Measurements from ENCODE around the gene ACADSB.

The ACADSB gene

DNA sequence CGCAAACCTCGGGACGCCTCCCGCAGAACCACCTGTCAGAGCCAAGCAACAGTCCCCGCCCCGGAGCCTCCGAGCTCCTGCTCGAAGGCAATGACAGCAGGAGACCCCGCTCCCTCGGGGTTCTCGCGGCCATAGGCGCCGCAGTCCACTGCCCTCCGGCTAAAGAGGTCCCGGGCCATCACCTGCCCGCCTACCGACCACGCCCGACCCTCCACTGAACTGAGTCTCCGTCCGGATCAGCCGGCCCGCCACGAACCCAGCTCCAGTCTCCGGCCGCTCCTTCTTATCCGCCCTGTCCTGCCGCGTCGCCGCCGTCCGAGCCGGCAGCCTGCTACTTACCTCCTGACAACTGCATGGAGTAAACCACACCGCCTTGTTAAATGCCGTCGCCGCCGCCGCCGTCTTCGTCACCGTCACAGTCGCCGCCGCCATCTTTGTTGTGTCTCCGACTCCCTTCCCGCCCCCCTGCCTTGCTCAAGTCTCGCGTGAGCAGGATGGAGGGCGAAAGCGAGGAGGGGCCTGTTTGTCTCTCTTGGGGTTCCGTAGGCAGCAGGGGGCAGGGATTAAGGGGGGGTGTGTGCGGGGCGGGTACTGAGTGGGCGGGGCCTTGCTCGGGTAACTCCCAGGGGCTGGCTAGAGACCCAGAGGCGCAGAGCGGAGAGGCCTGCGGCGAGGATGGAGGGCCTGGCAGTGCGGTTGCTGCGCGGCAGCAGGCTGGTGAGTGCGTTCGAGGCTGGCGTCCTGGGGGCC is at the start of gene ACADSB, which contains the start of gene IKZF5:
ACADSB (plus strand) TSS at position 652 of the 750 bp plus-strand sequence; CDS start at position 676, 24 bp downstream.
IKZF5 (minus strand) TSS at position 441 of the 750 bp plus-strand sequence. CDS start 10,170 bp downstream, outside the sequence.
- peak; percentile 84 for DNase-seq

DNA sequence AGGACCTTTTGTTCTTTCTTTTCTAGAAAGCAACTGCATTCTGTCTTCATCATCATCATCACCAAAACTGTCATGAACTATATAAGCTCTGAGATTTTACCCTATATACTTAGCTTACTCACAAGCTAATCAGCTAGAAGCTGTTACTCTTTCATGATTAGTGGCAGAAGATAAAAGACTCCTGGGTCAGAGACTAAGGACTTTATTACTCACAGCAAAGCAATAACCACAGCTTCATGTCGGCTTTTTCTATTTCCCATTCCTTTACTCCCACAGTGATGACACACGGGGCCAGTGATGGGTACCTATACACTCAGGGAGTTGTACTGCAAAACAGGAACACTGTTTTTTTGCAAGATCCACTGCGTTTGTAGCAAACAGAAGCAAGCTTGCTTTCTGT is 46.4 kb upstream of the ACADSB start:
- no peak for DNase-seq

DNA sequence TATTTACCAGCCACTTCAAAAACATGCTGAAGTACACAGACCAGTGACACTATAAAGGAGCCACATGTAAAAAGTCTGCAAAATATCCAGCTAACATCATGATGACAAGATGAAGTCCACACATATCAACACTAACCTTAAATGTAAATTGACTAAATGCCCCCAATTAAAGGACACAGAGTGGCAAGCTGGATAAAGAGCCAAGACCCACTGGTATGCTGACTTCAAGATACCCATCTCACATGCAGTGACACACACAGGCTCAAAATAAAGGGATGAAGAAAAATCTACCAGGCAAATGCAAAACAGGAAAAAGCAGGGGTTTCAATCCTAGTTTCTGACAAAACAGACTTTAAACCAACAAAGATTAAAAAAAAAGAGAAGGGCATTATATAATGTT is 41.9 kb upstream of the ACADSB start:
- no peak for DNase-seq

DNA sequence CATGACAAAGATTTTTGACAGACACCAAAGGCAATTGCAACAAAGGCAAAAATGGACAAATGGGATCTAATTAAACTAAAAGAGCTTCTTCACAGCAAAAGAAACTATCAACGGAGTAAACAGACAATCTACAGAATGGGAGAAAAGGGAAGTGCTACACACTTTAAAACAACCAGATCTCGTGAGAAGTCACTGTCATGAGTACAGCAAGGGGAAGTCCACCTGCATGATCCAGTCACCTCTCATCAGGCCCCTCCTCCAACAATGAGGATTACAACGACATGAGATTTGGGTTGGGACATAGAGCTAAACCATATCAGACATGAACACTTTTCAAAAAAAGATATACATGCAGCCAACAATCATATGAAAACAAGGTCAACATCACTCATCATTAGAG is 40.1 kb upstream of the ACADSB start:
- DNase-seq: no peak

DNA sequence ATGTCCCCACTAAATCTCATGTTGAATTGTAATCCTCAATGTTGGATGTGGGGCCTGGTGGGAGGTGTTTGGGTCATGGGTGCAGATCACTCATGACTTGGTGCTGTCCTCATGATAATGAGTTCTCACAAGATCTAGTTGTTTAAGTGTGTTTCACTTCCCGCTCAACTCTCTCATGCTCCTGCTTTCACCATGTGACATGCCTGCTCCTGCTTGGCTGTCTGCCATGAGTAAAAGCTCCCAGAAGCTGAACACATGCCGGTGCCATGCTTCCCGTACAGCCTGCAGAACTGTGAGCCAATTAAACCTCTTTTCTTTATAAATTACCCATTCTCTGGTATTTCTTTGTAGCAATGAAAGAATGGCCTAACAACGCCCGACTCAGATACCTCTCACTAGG is 34.8 kb upstream of the ACADSB start:
- no peak for DNase-seq

DNA sequence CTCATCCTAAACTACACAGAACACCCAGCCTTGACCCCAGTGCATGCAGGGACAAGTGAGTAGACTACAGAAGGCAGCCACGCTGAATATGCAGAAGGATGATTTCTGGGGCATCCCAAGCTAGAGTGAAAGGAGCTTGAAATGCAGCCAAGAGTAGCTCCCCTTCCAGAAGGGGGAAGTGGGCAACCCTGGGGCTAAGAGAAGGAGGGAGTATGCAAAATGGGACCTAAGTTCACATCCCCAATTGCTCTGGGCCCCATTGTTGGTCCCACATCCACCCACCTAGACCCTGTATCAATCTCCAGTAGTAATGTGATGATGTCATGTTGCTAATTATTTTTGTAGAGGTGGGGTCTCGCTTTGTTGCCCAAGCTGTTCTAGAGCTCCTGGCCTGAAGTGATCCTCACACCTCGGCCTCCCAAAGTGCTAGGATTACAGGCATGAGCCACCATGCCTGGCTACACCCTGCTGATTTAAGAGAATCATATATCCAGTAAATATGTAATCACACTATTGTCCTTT is 34.2 kb upstream of the ACADSB start:
- no peak for DNase-seq

DNA sequence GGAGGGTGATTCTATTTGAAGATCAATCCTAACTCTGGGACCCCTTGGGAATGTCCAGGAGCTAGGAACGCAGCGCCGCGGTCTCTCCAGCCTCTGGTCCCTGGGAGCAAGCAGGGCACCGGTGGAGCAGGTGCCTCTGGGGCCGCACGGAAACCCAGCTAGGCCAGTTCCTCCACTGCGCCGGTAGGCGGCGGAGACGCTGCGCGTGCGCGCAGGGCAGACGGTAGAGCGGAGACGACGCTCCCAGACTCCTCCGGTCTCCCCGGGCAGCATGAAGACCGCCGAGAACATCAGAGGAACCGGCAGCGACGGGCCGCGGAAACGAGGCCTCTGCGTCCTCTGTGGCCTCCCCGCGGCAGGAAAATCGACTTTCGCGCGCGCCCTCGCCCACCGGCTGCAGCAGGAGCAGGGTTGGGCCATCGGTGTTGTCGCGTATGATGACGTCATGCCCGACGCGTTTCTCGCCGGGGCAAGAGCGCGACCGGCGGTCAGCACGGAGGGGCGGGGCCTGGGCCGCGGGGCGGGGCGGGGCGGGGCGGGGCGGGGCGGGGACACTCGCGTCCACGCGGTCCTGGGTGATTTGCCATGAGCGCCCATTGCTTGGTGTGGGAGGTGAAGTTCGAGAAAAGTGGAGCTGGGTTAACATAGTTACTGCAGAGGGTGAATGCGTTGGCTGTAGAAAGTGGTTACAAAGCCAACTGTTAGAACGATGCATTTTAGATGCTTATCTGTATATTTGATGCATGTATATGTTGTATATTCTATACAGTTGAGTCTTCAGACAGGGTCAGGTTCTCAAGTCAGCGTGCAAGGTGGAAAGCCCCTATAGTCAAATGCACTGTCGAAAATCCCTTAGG is 28.4 kb upstream of the ACADSB start, which contains the start of gene PSTK:
PSTK (plus strand) TSS at position 193 of the 857 bp plus-strand sequence; CDS start at position 272, 79 bp downstream.
- DNase-seq: peak; percentile 55

DNA sequence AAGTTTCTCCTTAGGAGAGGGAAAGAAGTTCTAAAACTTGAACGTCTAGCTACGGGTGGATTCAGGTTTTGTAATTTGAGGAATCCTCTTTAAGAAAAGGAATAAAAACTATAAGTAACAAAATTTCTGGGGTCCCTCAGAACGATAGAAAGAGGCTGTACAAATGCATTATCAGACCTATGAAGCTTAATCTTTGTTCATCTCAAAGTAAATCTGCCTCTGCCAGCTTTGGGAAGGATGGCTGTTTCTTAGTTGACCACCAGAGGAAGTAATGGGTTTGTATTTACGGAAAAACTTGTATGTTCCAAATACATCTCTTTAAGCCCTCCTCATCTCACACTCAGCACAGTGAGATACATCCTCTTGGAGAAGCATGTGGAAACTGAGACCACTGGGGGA is 27.7 kb upstream of the ACADSB start:
- DNase-seq: no peak

DNA sequence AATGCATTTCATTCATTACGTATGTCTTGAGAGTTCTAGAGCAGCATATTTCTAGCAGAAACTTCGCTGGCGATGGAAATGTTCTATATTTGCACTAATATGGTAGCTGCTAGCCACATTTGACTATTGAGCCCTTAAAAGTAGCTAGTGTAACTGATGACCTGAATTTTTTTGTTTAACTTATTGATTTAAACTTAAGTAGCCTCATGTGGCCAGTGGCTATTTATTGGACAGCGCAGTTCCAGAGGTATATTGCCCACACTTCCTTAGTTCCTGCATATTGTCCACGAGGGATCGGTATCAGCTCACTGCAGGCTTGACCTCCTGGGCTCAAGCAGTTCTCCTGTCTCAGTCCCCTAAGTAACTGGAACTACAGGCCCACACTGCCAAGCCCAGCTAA is 24.9 kb upstream of the ACADSB start:
- no peak for DNase-seq

DNA sequence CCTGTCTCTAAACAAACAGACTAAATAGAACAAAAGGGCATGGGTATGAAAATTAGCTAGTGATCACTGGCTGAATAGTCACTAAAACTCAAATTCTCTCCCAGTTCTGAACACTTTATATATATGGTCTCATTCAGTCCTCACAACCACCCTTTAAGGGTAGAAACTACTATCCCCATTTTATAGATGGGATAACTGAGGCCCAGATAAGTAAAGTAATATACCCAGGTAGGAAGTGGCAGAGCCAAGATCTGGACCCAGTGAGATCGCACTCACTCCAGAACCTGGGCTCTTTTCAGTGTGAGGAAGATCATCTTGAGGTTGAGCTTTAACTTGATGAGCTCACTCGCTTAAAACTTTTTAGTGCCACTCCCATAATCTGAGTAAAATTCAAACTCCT is 24.1 kb upstream of the ACADSB start:
- no peak for DNase-seq

DNA sequence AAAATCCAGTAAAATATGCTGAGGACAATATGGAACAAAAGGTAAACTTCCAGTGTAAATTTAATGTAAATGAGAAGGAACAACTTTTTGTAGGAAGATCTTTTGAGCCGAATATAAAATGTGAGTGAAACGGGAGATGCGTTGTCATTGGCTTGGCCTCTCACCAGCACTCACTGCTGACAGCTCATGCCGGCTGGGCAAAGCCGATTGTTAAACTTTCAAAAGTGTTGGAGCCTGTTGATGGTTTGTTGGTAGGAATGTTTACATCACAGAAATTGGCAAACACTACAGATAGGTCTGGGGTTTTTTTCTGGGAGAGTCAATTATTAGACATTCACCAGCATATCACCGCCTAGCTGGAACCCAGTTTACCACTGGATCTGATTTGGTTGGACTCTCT is 22.5 kb upstream of the ACADSB start:
- no peak for DNase-seq

DNA sequence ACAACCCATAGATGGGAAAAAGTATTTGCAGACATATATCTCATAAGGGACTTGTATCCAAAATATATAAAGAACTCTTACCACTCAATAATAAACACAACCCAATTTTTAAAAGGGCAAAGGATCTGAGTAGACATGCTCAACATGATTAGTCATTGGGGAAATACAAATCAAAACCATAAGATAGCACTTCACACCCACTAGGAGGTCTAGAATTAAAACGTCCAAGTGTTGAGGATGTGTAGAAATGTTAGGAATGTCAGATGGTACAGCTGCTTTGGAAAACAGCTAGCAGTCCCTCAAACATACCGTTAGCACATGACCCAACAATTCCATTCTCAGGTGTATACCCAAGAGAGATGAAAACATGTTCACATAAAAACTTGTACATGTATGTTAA is 20.3 kb upstream of the ACADSB start:
- DNase-seq: no peak

DNA sequence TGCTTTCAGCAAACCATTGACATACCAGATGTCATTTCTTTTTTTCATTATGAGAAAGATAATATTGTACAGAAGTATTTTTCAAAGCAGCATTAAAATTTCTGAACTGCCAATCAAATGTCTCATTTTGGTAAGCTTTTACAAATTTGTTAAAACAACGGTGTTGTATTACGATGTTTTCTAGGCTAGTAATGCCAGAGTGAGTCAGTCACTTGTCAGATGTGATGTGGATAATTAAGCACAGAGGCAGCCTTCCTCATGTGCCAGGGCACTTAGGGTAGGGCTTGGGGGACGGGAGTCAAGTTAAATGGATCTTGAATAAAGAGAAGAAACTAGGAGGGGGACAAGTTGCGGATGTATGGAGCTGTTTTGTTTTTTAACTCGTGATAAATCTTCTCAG is 18.5 kb upstream of the ACADSB start:
- DNase-seq: peak; percentile 4

DNA sequence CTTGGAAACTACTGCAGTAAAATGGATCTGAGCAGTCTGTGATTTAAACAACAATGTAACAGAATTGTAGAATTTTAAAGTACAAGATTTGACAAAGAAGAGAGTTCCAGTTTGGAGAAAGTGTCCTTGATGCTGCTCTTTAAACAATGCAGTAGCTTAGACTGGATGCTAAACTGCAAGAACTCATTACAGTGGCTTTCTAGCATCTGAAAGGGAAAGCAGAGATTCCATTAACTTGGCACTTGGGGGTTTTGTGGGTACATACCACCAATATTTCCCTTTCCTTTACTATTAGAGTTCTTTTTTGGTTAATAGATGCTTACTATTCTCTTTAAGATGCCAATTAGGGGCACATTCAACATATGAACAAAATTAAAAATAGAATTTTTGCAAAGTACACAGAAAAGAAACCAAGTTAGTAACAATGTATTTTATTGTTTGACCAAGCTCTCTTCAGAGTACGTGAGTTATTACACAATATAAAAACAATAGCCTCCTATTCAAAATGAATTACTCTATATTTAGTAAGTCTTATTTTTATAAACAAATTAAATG is 16.7 kb upstream of the ACADSB start:
- no peak for DNase-seq

DNA sequence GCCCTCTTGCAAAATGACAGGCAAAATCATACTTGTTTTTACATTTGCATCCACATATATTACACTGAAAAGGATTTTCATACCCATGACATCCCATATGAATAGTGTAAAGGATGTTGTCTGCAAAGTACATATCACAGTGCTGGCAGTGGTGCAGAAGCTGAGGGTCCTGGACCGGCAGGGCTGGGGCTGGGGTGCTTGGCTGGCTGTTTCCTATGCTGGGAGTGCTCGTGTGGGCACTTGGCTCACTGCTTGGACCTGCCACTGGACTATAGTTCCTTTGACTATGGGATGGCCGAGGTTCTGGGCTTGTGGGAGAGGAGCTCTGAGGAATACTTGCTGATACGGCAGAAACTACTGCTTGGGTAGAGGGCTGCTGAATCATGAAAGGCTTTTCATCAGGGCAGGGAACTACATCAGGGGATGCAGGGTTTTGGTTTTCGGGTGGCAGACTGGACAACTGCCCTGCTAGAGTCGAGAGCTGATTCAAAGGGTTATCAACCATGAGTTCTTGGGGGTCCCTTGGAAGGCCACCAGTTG is 14.9 kb upstream of the ACADSB start:
- no peak for DNase-seq

DNA sequence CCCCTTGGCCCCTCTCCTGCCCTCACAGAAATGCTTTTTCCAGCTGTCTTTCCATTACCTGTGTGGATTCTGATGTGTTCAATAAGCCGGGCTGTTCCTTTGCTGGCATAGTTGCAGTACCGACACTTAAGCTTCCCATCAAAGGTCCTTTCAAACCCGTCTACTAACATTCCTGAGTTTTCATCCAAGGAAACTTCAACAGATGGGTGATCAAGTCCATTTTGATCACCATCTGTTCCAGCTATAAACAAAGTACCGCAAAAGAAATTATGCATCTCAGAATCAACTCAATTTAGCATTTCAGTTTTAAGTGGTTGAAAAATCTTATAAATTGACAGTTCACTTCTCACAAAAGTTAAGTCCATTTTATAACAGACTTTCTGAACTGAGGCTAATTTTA is 12.9 kb upstream of the ACADSB start:
- DNase-seq: peak; percentile 31

DNA sequence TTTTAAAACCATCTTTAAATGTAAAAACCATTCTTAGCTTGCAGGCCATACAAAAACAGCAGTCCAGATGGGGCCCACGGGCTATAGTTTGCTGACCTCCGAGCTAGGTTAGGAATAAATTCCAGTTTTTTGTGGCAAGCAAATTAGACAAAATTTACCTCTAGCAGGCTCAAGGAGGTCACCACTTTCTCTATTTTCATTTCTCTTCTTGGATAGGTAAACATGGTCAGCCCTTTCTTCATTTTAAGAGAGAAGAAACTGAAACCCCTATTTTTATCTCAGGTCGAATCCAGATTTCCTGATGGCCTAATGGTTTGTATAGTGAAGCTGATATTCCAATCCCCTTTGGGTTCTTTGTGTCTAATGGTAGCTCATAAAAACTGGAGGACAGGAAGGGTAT is 10.9 kb upstream of the ACADSB start:
- no peak for DNase-seq

DNA sequence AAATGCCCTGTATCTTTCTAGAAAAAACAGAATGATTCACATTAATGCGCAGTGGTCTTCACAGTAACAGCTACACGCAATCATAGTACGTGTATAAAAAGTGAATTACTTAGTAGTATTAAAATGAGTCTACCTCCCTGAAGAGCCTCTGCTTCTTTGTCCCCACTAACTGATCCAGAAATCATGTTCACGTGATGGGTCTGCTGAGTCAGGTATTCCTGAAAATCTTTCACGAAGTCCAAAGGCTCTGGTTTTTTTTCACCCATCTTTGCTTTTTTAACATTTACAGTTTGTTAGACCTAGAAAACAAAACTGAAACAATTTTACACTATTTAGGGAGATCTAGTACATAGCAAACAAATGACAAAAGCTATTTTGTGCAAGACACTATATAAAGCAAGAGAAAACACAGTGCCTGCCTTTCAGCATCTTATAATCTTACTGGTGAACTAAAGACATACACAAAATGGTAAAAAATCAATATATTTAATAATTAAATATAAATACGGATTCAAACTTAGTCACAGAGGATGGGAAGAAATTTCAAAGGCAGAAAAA is 10.4 kb upstream of the ACADSB start:
- DNase-seq: no peak

DNA sequence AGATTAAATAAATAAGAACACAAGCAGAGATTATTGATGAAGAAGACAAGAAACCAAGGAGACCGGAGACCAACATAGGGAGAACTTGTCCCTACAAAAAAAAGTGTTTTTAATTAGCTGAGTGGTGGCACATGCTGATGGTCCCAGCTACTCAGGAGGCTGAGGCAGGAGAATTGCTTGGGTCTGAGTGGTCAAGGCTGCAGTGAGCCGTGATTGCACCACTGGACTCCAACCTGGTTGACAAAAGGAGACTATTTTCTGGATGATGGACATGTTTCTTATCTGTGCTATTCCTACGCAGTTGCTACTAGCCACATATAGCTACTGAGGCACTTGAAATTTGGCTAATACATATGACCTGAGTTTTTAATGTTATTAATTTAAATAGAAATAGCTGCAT is 9.9 kb upstream of the ACADSB start:
- no peak for DNase-seq

DNA sequence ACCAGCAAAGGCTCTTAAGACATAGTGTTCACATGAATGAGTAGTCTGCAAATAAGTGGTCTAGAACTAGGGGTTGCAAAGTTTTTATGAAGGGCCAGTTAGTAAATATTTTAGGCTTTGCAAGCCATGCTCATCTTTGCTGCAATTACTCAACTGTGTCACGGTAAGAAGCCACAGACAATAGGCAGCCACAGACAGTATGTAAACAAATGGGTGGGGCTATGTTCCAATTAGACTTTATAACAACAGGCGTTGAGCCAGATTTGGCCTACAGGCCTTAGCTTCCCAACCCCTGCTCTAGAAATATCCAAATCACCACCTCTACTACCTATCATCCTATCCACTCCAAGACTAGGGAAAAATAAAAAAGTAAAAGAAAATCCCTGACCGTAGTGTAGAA is 9.5 kb upstream of the ACADSB start:
- DNase-seq: no peak

DNA sequence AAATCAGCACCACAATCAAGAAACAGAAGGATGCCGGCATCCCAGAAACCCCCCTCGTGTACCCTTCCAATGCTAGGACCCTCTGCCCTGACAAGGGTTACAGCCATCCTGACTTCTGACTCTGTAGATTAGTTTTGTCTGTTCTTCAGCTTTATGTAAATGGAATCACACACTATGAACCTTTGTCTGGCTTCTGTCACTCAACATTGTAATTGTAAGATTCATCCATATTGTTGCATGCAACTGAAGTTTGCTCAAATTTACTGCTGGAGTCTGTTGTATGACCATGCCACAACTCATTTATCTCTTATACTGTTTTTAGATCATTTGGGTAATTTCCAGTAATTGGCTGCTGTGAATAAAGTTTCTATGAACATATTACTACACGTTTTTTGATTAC is 8.7 kb upstream of the ACADSB start:
- DNase-seq: no peak

DNA sequence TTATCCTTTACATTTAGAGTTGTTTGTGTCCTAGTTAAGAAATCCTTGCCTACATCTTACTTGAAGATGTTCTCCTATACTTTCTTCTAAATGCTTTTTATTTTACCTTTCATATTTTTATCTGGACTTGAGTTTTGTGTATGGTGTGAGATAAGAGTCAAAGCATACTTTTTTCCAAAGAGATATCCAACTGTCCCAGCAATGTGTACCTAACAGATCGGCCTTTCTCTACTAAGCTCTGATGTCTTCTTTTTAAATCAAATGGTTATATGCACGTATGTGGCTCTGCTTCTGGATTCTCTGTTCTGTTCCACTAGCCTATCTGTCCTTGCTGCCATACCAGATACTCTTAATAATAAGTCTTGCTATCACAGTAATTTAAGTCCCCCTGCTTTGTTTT is 7.4 kb upstream of the ACADSB start:
- DNase-seq: no peak

DNA sequence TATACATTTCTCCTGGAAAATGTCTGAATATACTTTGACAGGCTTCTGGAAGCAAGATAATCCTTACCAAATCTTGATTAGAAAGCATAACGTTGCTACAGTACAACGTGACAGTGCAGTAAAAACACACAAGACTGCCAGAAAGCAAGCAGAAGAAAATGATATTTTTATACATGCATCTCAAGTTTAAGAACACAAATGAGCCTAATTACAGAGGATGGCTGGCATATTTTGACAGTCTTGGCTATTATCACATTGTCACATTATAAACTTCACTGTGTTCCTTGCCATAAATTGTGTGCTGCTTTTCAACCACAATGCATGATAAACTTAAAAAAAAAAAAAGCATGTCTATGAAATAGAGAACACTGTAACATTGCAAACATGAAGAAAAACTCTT is 4.5 kb upstream of the ACADSB start:
- no peak for DNase-seq
